Stimulated activated CD4-positive, alpha-beta T cell treated with anti-CD3 and anti-CD28 coated beads, TNF-alpha, amount 100 ng/mL, for 1 hour (primary cell): ENCODE results near the gene SCO2.

ENCODE experiments used
- DNase-seq, 3 donors: peaks; one replicate each; pipeline ENCODE4 v3.0.0-alpha.2; 2020; ENCODE audit warnings: low read depth in 3 of 3, low spot score in 1 of 3

The SCO2 gene

GRCh38 chr22:50482107-50483074, 43.0 kb downstream of the SCO2 start:
- no peak for DNase-seq

- DNase-seq, result peak; percentile 28 to 61 (median 41)
These were observed 43.8 kb downstream of the SCO2 start, which contains the start of gene ADM2 for GRCh38 chr22:50481440-50482106. Gene ADM2 (plus strand): TSS chr22:50481543. CDS start chr22:50481848, 305 bp downstream.

DNA sequence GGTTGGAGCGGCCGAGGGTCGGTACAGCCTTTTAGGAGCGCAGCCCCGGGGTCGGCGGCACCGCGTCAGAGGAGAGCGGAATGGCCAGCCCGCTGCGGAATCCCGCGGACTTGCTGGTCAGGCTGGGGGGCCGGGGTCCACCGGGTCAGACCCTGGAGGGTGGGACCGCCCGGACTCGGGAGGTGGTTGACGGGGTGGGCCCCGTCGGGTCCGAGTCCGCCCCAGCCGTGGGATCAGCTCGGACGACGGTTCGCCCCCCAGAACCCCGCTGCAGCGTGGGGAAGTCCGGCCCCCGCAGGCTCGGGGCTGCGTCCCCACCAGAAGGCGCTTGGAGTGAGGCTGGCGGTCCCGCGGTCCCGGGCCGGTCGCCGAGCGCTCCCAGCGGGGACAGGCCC, 44.4 kb downstream of the SCO2 start:
- no peak for DNase-seq

GRCh38 chr22:50479721-50480120, 45.7 kb downstream of the SCO2 start:
- no peak for DNase-seq

- no peak for DNase-seq
These were observed 47.5 kb downstream of the SCO2 start for GRCh38 chr22:50477923-50478322.

- no peak for DNase-seq
These were observed 48.5 kb downstream of the SCO2 start for GRCh38 chr22:50476868-50477267.

GRCh38 chr22:50475652-50476002, 49.8 kb downstream of the SCO2 start:
- no peak for DNase-seq

GRCh38 chr22:50474710-50475651, 50.4 kb downstream of the SCO2 start, which contains the start of gene SBF1:
Gene SBF1 (minus strand): TSS chr22:50475035. CDS start chr22:50474840, 195 bp downstream.
- peak; percentile 64 to 83 (median 73) for DNase-seq

- no peak for DNase-seq
These were observed 51.3 kb downstream of the SCO2 start for GRCh38 chr22:50473855-50474671.
